Measurements from ENCODE around the gene FNDC3B.

FNDC3B gene

DNA sequence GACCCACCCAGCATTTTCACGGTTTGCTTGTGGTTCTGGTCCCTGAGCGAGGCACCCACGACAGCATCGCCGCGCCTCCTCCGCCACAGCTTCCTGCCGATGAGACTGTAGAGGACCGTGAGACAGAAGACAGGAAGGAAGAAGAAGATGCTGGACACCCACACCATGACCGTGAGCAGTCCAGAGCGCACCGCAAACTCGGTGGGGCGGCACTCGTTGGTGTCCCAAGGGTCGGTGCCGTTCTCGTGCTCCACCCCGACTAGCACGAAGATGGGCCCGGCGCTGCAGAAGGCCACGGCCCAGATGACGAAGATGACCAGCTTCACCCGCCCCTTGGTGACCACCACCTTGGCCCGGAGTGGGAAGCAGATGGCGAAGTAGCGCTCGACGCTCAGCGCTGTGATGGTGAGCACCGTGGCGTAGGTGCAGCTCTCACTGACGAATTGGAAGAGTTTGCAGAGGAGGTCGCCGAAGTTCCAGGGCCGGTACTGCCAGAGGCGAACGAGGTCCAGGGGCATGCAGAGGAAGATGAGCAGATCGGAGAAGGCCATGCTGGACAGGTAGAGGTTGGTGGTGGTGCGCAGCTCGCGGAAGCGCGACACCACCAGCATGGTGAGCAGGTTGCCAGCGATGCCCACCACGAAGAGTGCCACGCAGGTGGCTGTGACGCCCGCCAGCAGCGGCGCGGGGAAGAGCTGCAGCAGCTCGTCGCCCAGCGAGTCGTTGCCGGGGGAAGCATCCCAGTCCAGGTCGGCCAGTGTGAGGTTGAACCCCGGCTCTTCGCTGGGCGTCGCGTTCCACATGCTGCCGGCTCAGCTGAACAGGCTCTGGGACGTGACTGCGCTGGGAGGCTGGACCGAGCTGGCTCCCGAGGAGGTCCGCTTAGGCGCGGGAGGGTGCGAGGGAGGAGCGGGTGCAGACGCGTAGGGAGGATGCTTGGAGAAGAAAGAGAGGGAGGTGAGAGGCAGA lies 408.5 kb downstream of the FNDC3B start, which contains the start of gene GHSR:
GHSR (minus strand) TSS at position 846 of the 969 bp plus-strand sequence; CDS start at position 803, 43 bp downstream.
- DNase-seq: peak; percentile 17 to 19

DNA sequence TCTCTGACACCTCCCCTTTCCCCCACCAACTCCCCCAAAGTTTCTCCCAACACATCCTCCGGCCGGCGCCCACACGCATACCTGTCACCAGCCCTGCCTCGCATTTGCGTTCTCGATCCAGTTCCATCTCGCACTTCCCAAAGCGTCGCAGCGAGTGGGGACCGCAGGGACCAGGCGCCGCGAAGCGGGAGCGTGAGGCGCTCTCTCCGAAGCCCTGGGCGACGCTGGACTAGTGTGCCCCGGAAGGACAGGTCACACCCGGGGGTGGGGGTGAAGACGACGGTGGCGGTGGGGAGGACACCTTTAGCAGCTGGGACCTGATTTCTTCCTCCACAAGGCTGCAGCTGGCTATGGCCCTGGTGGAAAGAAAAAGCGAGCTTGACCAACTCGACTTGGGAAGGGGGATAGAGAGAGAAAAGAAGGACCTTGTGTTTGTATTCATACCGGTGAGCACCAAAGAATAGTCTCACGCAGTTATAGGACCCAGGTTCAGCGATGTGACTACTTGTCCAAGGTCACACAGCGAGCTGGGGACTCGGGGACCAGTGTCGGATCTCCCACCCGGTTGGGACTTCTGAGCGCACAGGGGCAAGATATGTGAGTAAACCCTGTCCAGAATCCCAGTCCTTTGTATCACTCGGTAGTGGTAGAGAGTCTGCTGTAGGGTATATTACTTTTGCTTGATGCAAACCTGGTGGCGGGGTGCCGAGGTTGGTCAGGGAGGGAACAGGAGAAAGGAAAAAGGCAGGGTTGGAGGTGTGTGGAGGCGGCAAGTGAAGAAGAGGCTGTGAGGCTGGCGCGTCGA lies 409.5 kb downstream of the FNDC3B start:
- peak; percentile 5 to 17 for DNase-seq

DNA sequence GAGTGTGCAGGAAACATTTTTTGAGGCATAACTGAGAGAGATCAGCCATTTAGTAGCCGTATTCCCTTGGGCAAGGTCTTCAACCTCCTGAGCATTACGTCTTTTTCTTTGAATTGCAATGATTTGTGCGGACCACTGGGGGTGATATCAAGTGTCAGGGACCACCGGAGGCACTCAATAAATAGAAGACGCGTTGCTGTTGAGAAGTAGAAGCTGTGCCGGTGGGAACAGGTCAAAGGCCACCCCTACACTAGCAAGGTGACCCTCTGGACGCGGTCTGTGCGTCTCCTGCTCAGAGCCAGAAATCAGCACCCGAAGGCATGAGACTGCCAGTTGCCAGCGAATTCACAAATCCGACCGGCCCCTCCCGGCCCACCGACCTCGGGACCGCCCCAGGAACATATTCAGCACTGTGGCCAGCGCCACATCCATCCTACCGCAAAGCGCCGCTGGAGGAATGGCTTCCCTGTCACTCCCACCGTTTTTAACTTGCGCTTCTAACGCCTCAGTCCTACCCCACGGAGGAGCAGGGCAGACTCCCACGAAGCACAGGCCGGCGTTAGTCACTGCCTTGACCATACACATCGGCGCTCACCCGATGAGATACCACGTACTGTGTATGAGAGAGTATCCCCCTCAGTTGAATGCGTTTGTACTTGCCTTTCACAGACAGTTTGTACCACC lies 410.2 kb downstream of the FNDC3B start:
- peak; percentile 24 to 26 for DNase-seq

All from stimulated activated CD4-positive, alpha-beta T cell treated with anti-CD3 and anti-CD28 coated beads, Interleukin-2, amount 100 ng/mL, for 24 hours (primary cell).